Measurements from ENCODE around the gene PADI6.

GRCh38 chr1:17429183-17429582 lies 57.2 kb downstream of the PADI6 start:
- no peak for TF ChIP-seq GATA3 (IDR thresholded peaks at IDR 0.05; ENCODE audit: low read depth, low read length)
- TF ChIP-seq GATA2 (IDR thresholded peaks at IDR 0.05; ENCODE audit: low read depth, low read length): no peak

Measured in SH-SY5Y (cell line).